ENCODE measurements around the gene PEX14. TPM values are rescaled to one million over a fixed set of nuclear protein-coding genes. Genes with fewer than 3 reads are reported as not detected.
A peak's percentile ranks its signal among the peaks of the same experiment; 100 is the strongest.

The PEX14 gene
- total and polyA plus RNA-seq, 10 of the 15 experiments (the other 5 are each of a cell fraction or from before 2014, with no cell fraction given) = 1.4 to 23.2 (median 12.0) TPM

DNA sequence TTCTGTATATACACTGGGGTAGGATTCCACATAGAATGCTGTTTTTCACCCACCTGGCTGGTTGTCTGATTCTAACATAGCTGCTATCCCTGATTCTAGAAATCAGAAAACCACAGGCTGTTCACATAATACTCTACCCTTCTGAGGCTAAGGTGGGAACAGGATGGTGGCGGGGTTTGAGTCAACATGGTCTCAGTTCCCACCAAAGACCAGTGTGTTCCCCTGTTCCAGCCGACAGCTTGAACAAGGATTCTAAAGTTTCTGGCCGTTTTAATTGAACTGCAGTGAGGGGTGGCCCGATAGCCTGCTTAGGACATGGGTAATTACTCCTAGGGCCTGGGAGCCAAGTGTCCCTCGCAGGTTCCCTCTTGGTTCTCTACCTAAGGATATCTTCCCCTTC, 38.4 kb downstream of the PEX14 start (continued):
- TF ChIP-seq SIX5 (IDR thresholded peaks at IDR 0.05; ENCODE audit: low read depth, low read length, severe bottlenecking) (no peak), JUNB (IDR thresholded peaks at IDR 0.05) (peak; percentile 36; the same call in 1 of the 2 replicates), IKZF2 (IDR thresholded peaks at IDR 0.05) (peak; percentile 58 to 68; a peak in 3 of 4 replicates), IKZF1 (conservative IDR thresholded peaks at IDR 0.05) (peak; percentile 66), ZNF622 (IDR thresholded peaks at IDR 0.05) (no peak), POU2F2 (IDR thresholded peaks at IDR 0.05; ENCODE audit: borderline replicate concordance, low read depth, low read length) (peak; percentile 37; the same call in 1 of the 3 replicates), RUNX3 (IDR thresholded peaks at IDR 0.05; ENCODE audit: low read length) (peak; percentile 88), GATAD2B (conservative IDR thresholded peaks at IDR 0.05; ENCODE audit: low read depth) (peak; percentile 64), SPI1 (IDR thresholded peaks at IDR 0.05; ENCODE audit: borderline replicate concordance, insufficient read depth, low read depth, low read length) (peak; percentile 46; the same call in 1 of the 2 replicates)
- TF ChIP-seq, protein P1, sequence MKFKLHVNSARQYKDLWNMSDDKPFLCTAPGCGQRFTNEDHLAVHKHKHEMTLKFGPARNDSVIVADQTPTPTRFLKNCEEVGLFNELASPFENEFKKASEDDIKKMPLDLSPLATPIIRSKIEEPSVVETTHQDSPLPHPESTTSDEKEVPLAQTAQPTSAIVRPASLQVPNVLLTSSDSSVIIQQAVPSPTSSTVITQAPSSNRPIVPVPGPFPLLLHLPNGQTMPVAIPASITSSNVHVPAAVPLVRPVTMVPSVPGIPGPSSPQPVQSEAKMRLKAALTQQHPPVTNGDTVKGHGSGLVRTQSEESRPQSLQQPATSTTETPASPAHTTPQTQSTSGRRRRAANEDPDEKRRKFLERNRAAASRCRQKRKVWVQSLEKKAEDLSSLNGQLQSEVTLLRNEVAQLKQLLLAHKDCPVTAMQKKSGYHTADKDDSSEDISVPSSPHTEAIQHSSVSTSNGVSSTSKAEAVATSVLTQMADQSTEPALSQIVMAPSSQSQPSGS (IDR thresholded peaks at IDR 0.05; ENCODE audit: low read length) = peak; percentile 69; the same call in 1 of the 2 replicates

DNA sequence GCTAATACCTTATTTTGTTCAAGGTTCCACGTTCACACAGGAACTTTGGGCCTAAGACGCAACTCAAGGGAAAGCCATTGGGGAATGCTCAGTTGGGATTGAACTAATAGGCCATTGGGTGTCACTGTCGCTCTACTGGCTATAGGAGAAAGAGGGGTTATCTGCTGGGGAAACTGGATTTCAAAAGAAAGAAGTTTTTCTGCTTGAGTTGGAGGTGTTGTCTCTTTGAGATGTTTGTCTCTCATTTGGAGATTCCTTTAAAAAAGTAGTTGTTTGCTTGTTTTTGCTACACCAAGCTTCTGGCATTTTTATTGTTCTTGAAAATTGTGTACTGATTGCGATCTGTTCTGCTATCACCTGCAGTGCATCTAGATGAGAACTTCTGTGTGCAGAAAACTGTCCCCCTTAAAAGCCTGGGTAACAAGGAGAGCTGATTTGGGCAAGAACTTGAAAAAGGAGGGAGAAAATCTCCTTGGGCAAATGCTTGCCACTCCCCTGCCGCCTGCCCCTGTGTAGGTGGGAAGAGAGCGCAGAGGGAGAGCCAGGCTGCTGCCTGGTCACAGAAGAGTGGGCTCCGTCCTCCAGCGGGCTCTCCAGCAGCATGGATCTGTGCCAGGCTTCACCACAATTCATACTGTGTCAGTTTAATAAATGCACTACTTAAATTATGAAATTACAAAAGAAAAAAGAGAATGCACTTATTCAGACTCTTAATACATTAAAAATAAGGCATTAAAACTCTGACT, 39.9 kb downstream of the PEX14 start:
- ChIA-PET SMC1A (ENCODE audit: uncharacterized antibody, unreplicated experiment) (interaction anchor here (0.8 to 3.5 kb wide), 9 partner anchors 9 to 523 kb away, joined by 3 to 21 read pairs (median 4); no protein-coding TSS in a partner anchor), POLR2A (no interaction called here), CTCF (interaction anchor here (0.6 to 2.8 kb wide), 8 partner anchors 11 to 353 kb away, joined by 3 to 21 read pairs (median 5); no protein-coding TSS in a partner anchor), RAD21 (ENCODE audit: unreplicated experiment) (interaction anchor here (0.6 to 1.0 kb wide), 2 partner anchors 523 to 542 kb away, joined by 3 read pairs; no protein-coding TSS in a partner anchor)
- Histone ChIP-seq H3K4me2 (ENCODE audit: control insufficient read depth, insufficient read depth) (peak overlapping the region; percentile 19), H3K36me3 (ENCODE audit: control insufficient read depth in 2 of 2, insufficient read depth in 2 of 2, low read length in 1 of 2) (peaks cover 3 to 5% of the 10 kb centered on the region in 2 experiments; a peak in 2 of 4 replicates), H4K20me1 (ENCODE audit: control insufficient read depth, insufficient read depth) (no peaks in the 10 kb centered on the region; the same call in 1 of the 2 replicates), H3K79me2 (ENCODE audit: control insufficient read depth, insufficient read depth, low read length) (peaks cover 64% of the 10 kb centered on the region), H3K27me3 (replicated peaks in 1 of 2; ENCODE audit: control insufficient read depth in 2 of 2, insufficient read depth in 2 of 2, low read length in 1 of 2) (no peaks in the 10 kb centered on the region), H3K27ac (ENCODE audit: control insufficient read depth, insufficient read depth) (peak overlapping the region; percentile 86), H3K9ac (ENCODE audit: control insufficient read depth, insufficient read depth, low read length) (peak overlapping the region; percentile 15; the same call in 1 of the 2 replicates), H3K9me3 (replicated peaks; ENCODE audit: control insufficient read depth, insufficient read depth, low read length) (no peaks in the 10 kb centered on the region), H2AFZ (ENCODE audit: control insufficient read depth, low read depth, low read length) (no peak overlapping the region), H3K4me3 (no peak overlapping the region), H3K4me1 (ENCODE audit: control insufficient read depth, insufficient read depth, low read length) (peaks cover 68% of the 10 kb centered on the region)
- BruUV-seq (replicated peaks) = no TSS peak
- in situ Hi-C loops (cut with MboI) = no loop called here
- intact Hi-C loops (cut with micrococcal nuclease; ENCODE audit: unreplicated experiment) = loop anchor here (2.0 to 10.0 kb wide), 3 partner anchors 178 to 450 kb away; no protein-coding TSS in a partner anchor
- no peak for FAIRE-seq
- no peak for DNase-seq (ENCODE audit: low read depth, low spot score)
- no peak for ATAC-seq
- TF ChIP-seq RAD21 (IDR thresholded peaks at IDR 0.05; ENCODE audit: insufficient read depth, low read depth, low read length) = peak; percentile 78
- no peak for TF ChIP-seq TBL1XR1 (IDR thresholded peaks at IDR 0.05; ENCODE audit: low read depth, low read length)
- TF ChIP-seq SPI1 (IDR thresholded peaks at IDR 0.05; ENCODE audit: borderline replicate concordance, insufficient read depth, low read depth, low read length) = no peak
- TF ChIP-seq SMC3 (IDR thresholded peaks at IDR 0.05; ENCODE audit: borderline replicate concordance, low read length) = peak; percentile 71
- TF ChIP-seq, protein P2, sequence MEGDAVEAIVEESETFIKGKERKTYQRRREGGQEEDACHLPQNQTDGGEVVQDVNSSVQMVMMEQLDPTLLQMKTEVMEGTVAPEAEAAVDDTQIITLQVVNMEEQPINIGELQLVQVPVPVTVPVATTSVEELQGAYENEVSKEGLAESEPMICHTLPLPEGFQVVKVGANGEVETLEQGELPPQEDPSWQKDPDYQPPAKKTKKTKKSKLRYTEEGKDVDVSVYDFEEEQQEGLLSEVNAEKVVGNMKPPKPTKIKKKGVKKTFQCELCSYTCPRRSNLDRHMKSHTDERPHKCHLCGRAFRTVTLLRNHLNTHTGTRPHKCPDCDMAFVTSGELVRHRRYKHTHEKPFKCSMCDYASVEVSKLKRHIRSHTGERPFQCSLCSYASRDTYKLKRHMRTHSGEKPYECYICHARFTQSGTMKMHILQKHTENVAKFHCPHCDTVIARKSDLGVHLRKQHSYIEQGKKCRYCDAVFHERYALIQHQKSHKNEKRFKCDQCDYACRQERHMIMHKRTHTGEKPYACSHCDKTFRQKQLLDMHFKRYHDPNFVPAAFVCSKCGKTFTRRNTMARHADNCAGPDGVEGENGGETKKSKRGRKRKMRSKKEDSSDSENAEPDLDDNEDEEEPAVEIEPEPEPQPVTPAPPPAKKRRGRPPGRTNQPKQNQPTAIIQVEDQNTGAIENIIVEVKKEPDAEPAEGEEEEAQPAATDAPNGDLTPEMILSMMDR (IDR thresholded peaks at IDR 0.05 in 2 of 3, conservative IDR thresholded peaks at IDR 0.05 in 1 of 3; ENCODE audit: control insufficient read depth in 2 of 3, extremely low read depth in 1 of 3, insufficient read depth in 1 of 3, low read depth in 3 of 3, low read length in 3 of 3) = peak; percentile 56 to 71 (median 60); a peak in 5 of 6 replicates
- no peak for TF ChIP-seq RFX5 (IDR thresholded peaks at IDR 0.05; ENCODE audit: low read depth, low read length)
- WGBS (ENCODE audit: insufficient coverage, insufficient replicate concordance, low lambda C conversion rate, missing lambda C conversion rate) = 85% methylated on average over 8 of the region's 8 CpGs
